ENCODE data around the gene PLAAT3. TPM values are rescaled to one million over a fixed set of nuclear protein-coding genes. Genes with fewer than 3 reads are reported as not detected.

The PLAAT3 gene
- total RNA-seq: 16.2 TPM

DNA sequence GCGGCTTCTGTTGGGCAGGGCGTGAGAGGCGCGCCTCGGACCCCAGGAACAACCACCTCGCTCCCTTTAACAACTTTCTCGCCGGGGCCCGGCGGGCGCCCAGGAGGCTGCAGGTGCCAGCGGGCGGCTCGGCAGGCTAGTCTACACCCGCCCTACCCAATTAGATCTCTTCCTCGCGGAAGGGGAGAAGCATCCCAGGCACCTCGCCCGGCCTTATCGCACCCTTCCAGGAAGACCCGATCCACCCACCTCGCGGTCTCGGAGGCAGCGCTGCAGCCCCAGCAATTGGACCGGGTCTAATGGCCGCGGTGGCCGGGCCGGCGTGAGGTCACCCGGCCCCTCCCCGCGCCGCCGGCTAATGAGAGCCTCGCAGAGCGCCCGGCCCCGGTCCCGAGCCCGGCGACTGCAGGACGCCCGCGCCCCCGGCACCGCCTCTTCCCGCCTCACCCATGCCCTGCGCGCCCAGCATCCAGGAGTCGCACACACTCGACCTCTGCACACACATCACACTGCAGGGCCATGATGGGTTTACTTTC is at the start of gene PLAAT3:
Gene PLAAT3 (minus strand): TSS at position 298 of the 536 bp plus-strand sequence. CDS start 419 bp downstream, outside the sequence.

DNA sequence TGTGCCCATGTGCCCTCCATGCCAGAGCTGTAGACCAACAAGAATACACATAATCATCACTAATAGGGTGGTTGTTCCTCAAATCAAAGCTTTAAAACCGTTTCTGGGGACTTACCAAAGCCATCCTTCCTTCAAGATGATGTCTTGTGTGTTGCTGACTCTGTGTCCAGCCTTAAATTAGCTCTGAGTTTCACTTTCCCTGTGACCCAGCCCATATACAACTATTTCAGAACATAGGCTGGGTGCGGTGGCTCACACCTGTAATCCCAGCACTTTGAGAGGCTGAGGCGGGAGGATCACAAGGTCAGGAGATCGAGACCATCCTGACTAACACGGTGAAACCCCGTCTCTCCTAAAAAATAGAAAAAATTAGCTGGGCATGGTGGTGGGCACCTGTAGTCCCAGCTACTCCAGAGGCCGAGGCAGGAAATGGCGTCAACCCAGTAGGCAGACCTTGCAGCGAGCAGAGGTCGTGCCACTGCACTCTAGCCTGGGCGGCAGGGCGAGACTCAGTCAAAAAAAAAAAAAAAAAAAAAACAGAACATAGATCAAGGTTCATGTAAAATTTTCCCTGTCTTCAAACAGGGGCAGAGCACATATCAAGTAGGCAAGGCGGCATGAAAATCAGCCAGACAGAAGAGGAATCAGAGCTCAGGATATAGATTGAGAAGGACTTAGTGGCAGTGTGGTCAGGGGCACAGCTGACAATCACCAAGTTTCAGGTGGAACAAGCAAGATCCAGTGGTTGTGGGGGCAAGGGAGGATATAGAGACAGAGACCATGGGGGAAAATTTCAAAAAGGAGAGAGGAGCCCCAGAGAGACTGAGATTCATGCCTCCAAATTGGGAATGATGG is 50.8 kb downstream of the PLAAT3 start, which contains the start of gene PLAAT2:
Gene PLAAT2 (minus strand): TSS at position 179 of the 855 bp plus-strand sequence. CDS start 55 bp downstream, at position 124.

DNA sequence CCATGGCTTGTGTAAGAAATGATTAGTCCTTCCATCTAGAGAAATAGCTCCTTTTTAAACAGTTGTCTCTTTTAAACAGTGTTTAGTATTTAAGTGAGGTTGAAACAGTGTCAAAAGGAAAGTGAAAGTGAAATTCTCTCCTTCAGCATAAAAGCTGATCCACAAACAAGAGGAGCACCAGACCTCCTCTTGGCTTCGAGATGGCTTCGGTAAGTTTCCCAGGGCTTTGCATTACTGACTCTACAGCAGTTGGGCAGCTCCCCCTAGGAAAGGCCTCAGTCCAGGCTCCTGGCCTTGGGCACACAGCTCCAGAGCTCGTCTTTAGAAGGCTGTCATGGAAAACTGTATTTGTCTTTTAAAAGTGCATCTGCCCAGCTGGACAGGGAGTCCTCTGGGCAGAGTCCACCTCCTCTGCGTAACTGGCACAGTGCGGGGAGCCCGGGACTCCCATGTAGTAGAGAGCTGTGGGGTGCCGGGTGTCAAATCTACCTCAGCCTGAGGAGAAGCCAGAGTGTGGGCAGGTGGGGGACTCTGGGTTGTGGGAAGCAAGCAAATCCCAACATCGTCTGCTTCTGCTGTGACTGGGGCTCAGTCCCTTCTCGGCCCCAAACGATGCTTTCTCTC is 77.5 kb downstream of the PLAAT3 start, which contains the start of gene PLAAT4:
Gene PLAAT4 (plus strand): TSS at position 140 of the 624 bp plus-strand sequence. CDS start 61 bp downstream, at position 201.

Other genes with a start within 250 kb of the PLAAT3 start
- gene SLC22A9, start 244.6 kb downstream of the PLAAT3 start, total RNA-seq: not detected
- gene PLAAT5, start 123.3 kb downstream of the PLAAT3 start, total RNA-seq: 2.0 TPM
- gene LGALS12, start 108.3 kb downstream of the PLAAT3 start, total RNA-seq: 3.7 TPM
- 19.0 TPM for gene PLAAT4, start 77.6 kb downstream of the PLAAT3 start, total RNA-seq
- not detected for gene PLAAT2, start 51.1 kb downstream of the PLAAT3 start, total RNA-seq
- 38.0 TPM for gene ATL3, start 56.9 kb upstream of the PLAAT3 start, total RNA-seq
- 61.8 TPM for gene RTN3, start 67.1 kb upstream of the PLAAT3 start, total RNA-seq
- gene ZFTA, start 154.3 kb upstream of the PLAAT3 start, total RNA-seq: 29.5 TPM
- 9.4 TPM for gene SPINDOC, start 199.0 kb upstream of the PLAAT3 start, total RNA-seq
- gene MARK2, start 224.7 kb upstream of the PLAAT3 start, total RNA-seq: 21.9 TPM